WTC11 (cell line): Measurements from ENCODE around the gene STKLD1.

Source experiments
- E2F1 ChIP-seq: sonication (generic); formaldehyde crosslinking; IDR thresholded peaks from 2 replicates; pipeline ENCODE4 v1.8.0; 2022; ENCODE audit warnings: mild to moderate bottlenecking, missing genetic modification reagents
- NFYB ChIP-seq: sonication (generic); formaldehyde crosslinking; conservative IDR thresholded peaks from 2 replicates; pipeline ENCODE4 v1.8.0; 2022; ENCODE audit warnings: low read depth, missing genetic modification reagents
- NR1H2 ChIP-seq: sonication (generic); formaldehyde crosslinking; IDR thresholded peaks from 2 replicates; pipeline ENCODE4 v1.9.0; 2021; ENCODE audit warnings: mild to moderate bottlenecking, moderate library complexity, missing genetic modification reagents
- NR2C2 ChIP-seq: sonication (generic); formaldehyde crosslinking; IDR thresholded peaks from 2 replicates; pipeline ENCODE4 v1.8.0; 2022; ENCODE audit warnings: mild to moderate bottlenecking, missing genetic modification reagents
- TP53 ChIP-seq: sonication (generic); formaldehyde crosslinking; IDR thresholded peaks from 2 replicates; pipeline ENCODE4 v1.8.1; 2023; ENCODE audit warnings: mild to moderate bottlenecking, missing genetic modification reagents
- TF ChIP-seq, protein P1 (sequence below): sonication (generic); formaldehyde crosslinking; IDR thresholded peaks from 2 replicates; pipeline ENCODE4 v1.8.1; 2022; ENCODE audit warnings: low read depth, missing genetic modification reagents, borderline replicate concordance
- TF ChIP-seq, protein P2 (sequence below): fragments of 200-600 bp; IDR thresholded peaks from 2 replicates; pipeline ENCODE4 v1.8.0; 2022; ENCODE audit warnings: antibody characterized with exemption

DNA sequence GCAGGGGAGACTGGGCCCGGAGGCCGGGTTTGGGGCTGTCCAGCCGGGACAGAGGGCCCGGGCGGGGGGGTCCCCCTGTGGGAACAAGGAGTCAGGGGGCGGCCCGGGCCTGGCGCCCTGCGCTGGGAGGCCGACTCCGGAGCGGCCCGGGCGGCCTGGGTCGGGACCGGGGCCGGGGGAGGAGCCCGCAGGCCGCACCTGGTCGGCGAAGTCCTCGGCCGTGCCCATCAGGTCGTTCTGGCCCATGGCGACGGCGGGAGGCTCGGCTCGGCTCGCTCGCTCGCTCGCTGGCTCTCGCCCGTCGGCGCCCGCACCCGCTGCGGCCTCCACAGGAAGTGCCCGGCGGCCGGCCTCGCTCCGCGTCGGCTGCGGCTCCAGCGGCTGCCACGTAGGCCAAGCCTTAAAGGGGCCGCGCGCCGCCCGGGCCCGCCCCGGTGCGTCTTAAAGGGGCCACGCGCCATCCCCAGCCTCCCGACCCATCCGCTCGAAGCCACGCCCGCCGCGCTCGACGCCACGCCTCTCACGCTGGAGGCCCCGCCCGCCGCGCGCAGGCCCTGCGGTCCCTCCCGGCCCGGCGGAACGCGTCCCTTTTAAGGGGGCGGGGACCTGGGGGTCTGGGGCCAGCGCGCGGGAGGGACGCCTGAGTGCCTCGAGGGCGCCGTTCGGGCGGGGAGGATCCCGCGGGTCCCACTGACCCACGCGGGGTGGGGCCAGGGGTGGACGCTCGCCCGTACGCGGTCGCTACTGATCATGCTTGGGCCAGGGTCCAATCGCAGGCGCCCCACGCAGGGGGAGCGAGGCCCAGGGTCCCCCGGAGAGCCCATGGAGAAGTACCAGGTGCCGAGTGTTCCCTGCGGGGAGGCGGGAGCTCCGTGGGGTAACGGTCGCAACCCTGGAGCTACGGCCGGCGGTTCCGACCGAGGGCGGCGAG is at the start of gene STKLD1, which contains the start of gene SURF4:
- TF ChIP-seq NFYB (CRISPR knock-in tag) (peak; percentile 49; the same call in 1 of the 2 replicates), NR2C2 (CRISPR knock-in tag) (peak; percentile 73; the same call in 1 of the 2 replicates), TP53 (CRISPR knock-in tag) (peak; percentile 89; the same call in 1 of the 2 replicates), NR1H2 (no peak), E2F1 (CRISPR knock-in tag) (peak; percentile 89; the same call in 1 of the 2 replicates)
- TF ChIP-seq, protein P1, sequence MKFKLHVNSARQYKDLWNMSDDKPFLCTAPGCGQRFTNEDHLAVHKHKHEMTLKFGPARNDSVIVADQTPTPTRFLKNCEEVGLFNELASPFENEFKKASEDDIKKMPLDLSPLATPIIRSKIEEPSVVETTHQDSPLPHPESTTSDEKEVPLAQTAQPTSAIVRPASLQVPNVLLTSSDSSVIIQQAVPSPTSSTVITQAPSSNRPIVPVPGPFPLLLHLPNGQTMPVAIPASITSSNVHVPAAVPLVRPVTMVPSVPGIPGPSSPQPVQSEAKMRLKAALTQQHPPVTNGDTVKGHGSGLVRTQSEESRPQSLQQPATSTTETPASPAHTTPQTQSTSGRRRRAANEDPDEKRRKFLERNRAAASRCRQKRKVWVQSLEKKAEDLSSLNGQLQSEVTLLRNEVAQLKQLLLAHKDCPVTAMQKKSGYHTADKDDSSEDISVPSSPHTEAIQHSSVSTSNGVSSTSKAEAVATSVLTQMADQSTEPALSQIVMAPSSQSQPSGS (CRISPR knock-in tag), result peak; percentile 72
- TF ChIP-seq, protein P2, sequence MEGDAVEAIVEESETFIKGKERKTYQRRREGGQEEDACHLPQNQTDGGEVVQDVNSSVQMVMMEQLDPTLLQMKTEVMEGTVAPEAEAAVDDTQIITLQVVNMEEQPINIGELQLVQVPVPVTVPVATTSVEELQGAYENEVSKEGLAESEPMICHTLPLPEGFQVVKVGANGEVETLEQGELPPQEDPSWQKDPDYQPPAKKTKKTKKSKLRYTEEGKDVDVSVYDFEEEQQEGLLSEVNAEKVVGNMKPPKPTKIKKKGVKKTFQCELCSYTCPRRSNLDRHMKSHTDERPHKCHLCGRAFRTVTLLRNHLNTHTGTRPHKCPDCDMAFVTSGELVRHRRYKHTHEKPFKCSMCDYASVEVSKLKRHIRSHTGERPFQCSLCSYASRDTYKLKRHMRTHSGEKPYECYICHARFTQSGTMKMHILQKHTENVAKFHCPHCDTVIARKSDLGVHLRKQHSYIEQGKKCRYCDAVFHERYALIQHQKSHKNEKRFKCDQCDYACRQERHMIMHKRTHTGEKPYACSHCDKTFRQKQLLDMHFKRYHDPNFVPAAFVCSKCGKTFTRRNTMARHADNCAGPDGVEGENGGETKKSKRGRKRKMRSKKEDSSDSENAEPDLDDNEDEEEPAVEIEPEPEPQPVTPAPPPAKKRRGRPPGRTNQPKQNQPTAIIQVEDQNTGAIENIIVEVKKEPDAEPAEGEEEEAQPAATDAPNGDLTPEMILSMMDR, result no peak
